Mucosa of descending colon (tissue), 3 donors: Measurements from ENCODE around the gene RASGRP2. TPM values are rescaled to one million over a fixed set of nuclear protein-coding genes. Genes with fewer than 3 reads are reported as not detected.

Experiments used
- ATAC-seq: fragments of 200-7000 bp; cut with Tn5 transposase; one replicate; pipeline ENCODE4 v1.9.1; 2020; ENCODE audit warnings: mild to moderate bottlenecking, moderate library complexity
- DNase-seq, 3 donors: peaks; one replicate each; pipeline ENCODE4 v3.0.0-alpha.2; 2020
- H3K36me3 ChIP-seq: fragments of 200-600 bp; one replicate; pipeline ENCODE4 v1.8.0; 2021; ENCODE audit warnings: low read depth, mild to moderate bottlenecking
- H3K4me1 ChIP-seq: fragments of 200-600 bp; one replicate; pipeline ENCODE4 v1.8.0; 2021; ENCODE audit warnings: low read depth, mild to moderate bottlenecking
- H3K4me3 ChIP-seq: fragments of 200-600 bp; one replicate; pipeline ENCODE4 v1.8.0; 2021; ENCODE audit warnings: mild to moderate bottlenecking
- H3K9me3 ChIP-seq: fragments of 200-600 bp; one replicate; pipeline ENCODE4 v1.8.0; 2021; ENCODE audit warnings: mild to moderate bottlenecking
- intact Hi-C, 2 donors: fragments of 100-400 bp; cut with DNase I in 1 of 2; cut with micrococcal nuclease in 1 of 2; formaldehyde crosslinking; loops; one replicate each; pipeline versions ENCODE4 v1.11.0 to v1.11.1; 2022; cut with DNase I, micrococcal nuclease
- total RNA-seq, 3 donors: library from RNA; stranded (reverse); fragmentation: NEBNext Ultra II Directional in 2 of 3; extraction: Animal tissue kit (Norgen Biotek cat#: 25700) in 2 of 3; gene quantifications; one replicate each; pipeline versions ENCODE4 v1.2.1 to v1.2.4, GENCODE V29; 2021 to 2023
- TF ChIP-seq, protein P1 (sequence below): fragments of 200-600 bp; IDR thresholded peaks from one replicate; pipeline ENCODE4 v1.8.0; 2022; ENCODE audit warnings: antibody characterized with exemption, mild to moderate bottlenecking
- donor health status: DM: no; HTN: no; CAD: no; lungs with moderate emphysema.
- donor health status: DM: no; HTN: no; CAD: no.
- donor health status: DM: no; HTN: yes; CAD: no.

Gene RASGRP2
- total RNA-seq, 3 donors from 2014 or later = 3.3 to 25.6 (median 9.7) TPM

DNA sequence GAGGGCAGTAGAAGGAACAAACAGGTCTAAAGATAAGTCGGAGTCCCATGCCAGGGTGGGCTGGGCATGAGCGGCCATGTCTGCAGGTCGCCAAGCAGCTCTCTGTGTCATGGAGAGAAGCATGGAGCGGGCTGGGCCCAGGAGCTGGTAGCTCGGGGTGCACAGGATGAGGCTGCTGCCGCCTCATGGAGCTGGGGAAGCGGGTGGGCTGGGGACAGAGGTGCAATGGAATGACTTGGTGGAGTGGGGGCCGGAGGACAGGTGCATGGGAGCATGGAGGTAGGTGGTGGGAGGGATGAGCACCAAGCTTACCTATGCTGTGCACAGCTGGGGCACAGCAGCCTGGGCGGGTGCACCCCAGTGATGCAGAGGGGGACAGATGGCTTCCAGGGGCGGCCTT, 24.5 kb downstream of the RASGRP2 start:
- intact Hi-C loops = no loop called here
- DNase-seq (no peak), ATAC-seq (no peak)
- Histone ChIP-seq H3K4me1 (no peaks in the 10 kb centered on the region), H3K4me3 (no peak overlapping the region), H3K9me3 (no peaks in the 10 kb centered on the region), H3K36me3 (no peaks in the 10 kb centered on the region)
- TF ChIP-seq, protein P1, sequence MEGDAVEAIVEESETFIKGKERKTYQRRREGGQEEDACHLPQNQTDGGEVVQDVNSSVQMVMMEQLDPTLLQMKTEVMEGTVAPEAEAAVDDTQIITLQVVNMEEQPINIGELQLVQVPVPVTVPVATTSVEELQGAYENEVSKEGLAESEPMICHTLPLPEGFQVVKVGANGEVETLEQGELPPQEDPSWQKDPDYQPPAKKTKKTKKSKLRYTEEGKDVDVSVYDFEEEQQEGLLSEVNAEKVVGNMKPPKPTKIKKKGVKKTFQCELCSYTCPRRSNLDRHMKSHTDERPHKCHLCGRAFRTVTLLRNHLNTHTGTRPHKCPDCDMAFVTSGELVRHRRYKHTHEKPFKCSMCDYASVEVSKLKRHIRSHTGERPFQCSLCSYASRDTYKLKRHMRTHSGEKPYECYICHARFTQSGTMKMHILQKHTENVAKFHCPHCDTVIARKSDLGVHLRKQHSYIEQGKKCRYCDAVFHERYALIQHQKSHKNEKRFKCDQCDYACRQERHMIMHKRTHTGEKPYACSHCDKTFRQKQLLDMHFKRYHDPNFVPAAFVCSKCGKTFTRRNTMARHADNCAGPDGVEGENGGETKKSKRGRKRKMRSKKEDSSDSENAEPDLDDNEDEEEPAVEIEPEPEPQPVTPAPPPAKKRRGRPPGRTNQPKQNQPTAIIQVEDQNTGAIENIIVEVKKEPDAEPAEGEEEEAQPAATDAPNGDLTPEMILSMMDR = no peak

DNA sequence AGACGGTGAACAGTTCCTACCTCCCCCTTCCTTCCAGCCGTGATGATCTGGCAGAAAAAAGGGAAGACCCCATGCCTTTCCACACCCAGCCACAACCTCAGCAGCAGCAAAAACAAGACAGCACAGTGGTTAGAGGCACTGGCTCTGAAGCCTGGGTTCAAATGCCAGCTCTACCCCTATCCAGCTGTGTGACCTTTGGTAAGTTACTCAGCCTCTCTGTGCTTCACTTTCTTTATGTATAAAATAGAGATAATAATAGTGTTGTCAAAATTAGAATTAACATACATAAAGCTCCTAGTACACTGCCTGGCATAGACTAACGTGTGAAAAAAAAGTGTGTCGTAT, 25.2 kb downstream of the RASGRP2 start:
- H3K4me3 ChIP-seq = no peak overlapping the region
- no peak for DNase-seq
- no peaks in the 10 kb centered on the region for H3K36me3 ChIP-seq
- no peaks in the 10 kb centered on the region for H3K9me3 ChIP-seq
- TF ChIP-seq, protein P1 = no peak
- no peak for ATAC-seq
- H3K4me1 ChIP-seq = no peaks in the 10 kb centered on the region
- intact Hi-C loops = no loop called here

DNA sequence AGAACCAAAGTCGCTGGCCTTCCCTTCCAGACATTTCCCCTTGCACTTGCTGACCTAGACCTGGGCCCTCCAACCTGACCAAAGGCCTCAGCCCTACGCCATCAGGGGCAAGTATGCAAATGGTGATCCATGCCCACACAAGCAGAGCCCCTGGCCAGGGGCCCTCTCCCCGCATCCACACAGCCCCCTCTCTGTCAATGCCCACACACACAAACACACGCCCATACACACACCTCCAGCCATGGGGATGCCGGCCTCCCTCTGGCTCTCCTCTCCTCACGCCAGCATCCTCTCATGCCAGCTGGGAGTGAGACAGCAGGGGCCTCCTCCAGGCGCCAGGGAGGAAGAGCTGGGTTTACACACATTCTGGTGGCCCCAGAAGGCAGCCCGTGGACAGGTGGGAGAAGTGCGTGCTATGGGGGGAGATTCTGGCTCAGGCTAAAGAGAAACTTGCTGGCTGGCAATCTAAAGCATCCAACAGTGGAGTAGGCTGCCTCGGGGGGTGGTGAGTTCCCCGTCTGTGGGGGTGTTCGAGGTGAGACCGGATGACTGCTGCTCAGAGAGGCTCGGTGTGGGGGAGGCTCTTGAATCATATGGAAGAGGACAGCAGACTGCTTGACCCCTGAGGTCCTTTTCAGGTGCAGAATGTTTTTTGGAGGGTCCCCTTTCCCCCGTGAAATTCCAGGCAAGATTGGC, 25.7 kb downstream of the RASGRP2 start:
- Histone ChIP-seq H3K4me3 (no peak overlapping the region), H3K36me3 (no peaks in the 10 kb centered on the region), H3K4me1 (no peaks in the 10 kb centered on the region), H3K9me3 (no peaks in the 10 kb centered on the region)
- ATAC-seq (no peak), DNase-seq (no peak)
- intact Hi-C loops = no loop called here
- TF ChIP-seq, protein P1 = no peak

DNA sequence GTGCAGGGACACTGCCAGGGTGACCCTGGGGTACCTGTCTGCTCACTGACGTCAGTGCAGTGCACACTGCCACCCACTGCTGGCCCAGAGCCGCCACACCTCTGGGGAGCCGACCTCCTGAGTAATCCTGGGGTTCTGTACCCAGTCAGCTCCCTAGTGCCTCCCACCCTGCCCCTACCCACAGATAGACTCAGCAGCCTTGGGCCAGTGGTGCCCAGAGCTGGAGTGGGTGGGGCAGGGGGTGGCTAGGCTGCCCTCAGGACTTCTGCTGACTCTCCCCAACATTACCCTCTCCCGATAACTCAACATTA, 26.7 kb downstream of the RASGRP2 start:
- Histone ChIP-seq H3K36me3 (no peaks in the 10 kb centered on the region), H3K4me1 (no peaks in the 10 kb centered on the region), H3K9me3 (no peaks in the 10 kb centered on the region), H3K4me3 (no peak overlapping the region)
- no peak for ATAC-seq
- DNase-seq = no peak
- intact Hi-C loops = no loop called here
- TF ChIP-seq, protein P1 = no peak

DNA sequence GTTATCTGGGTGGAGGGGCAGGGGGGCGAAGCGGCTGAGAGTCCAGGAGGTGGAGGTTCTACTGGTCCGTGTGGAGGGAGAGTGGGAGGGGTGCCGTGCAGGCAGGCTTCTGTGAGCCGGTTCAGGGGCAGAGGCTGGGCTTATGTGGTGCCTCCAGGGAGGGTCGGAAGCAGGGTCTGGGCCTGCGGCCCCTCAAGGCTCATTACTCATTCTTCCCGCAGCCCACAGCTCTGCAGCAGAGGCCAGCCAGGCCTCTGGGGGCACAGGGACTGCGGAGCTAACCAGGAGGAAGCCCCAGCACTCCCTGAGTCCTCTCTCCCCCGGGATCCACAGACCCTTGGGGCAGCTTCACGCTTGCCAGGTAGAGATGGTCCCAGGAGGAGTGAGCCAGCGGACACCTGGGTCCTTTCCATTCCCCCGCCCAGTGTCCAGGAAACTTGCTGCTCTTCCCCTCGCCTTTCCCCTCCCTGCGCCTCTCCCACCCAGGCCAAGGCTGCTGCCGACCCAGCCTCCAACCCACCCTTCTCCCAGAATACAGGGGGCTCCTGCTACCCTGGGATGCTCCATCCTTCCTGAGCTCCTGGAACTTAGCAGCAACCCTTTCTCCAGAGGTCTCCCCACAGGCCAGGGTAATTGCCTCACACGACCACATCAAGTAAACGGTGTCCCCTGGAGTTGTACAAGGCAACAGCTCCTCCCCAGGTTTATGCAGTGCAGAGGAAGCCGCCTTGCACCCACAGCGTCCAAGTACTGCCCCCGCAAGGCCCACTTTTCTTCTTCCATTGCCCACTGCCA, 27.3 kb downstream of the RASGRP2 start:
- H3K36me3 ChIP-seq = no peaks in the 10 kb centered on the region
- ATAC-seq (no peak), DNase-seq (no peak)
- no peaks in the 10 kb centered on the region for H3K4me1 ChIP-seq
- intact Hi-C loops = no loop called here
- TF ChIP-seq, protein P1 = no peak
- no peaks in the 10 kb centered on the region for H3K9me3 ChIP-seq
- no peak overlapping the region for H3K4me3 ChIP-seq
